A549 (cell line): ENCODE data around the gene MSI2. TPM values are rescaled to one million over a fixed set of nuclear protein-coding genes. Genes with fewer than 3 reads are reported as not detected.

Experiments
- ATAC-seq, 2 experiments: fragments of 200-7000 bp in 1 of 2; fragments of >200 bp in 1 of 2; cut with Nextera tagmentation in 1 of 2; cut with Tn5 transposase in 1 of 2; 3 replicates each; pipeline versions ENCODE4 v1.8.0 to v1.9.1; 2018 to 2020; ENCODE audit warnings: mild to moderate bottlenecking in 1 of 2, moderate library complexity in 1 of 2
- CTCF ChIA-PET: fragments of 300-600 bp; sonication (Branson Sonifier 250); formaldehyde crosslinking; extraction: SDS; loops from one replicate; lab custom pipeline; 2021; ENCODE audit warnings: antibody characterized with exemption, inconsistent platforms; lab: Yijun Ruan, JAX
- POLR2A ChIA-PET: fragments of 350-600 bp; formaldehyde crosslinking; extraction: SDS; loops from one replicate; lab custom pipeline; 2021; ENCODE audit warnings: antibody characterized with exemption, inconsistent platforms; lab: Yijun Ruan, JAX
- DNase-seq, 2 experiments: peaks; one replicate each; pipeline versions ENCODE4 v3.0.0 to v3.0.0-alpha.2; 2011 to 2016; ENCODE audit warnings: low read depth in 1 of 2, low spot score in 1 of 2
- FAIRE-seq: peaks from 2 replicates; lab custom pipeline; 2011; peaks lifted over from hg19 to GRCh38; lab: Jason Lieb, UNC
- H3K27ac ChIP-seq, 2 experiments: fragments of >200 bp; sonication (Bioruptor Twin); formaldehyde crosslinking; 3 replicates each; pipeline ENCODE4 v1.5.1; 2016 to 2017
- H3K4me1 ChIP-seq: fragments of >200 bp; sonication (Bioruptor Twin); formaldehyde crosslinking; 3 replicates; pipeline ENCODE4 v1.6.1; 2016
- H3K4me2 ChIP-seq: fragments of >200 bp; sonication (Bioruptor Twin); formaldehyde crosslinking; 3 replicates; pipeline ENCODE4 v1.6.1; 2016
- H3K4me3 ChIP-seq: fragments of >200 bp; sonication (Bioruptor Twin); formaldehyde crosslinking; 3 replicates; pipeline ENCODE4 v1.5.1; 2016
- H3K9me3 ChIP-seq: fragments of >200 bp; sonication (Bioruptor Twin); formaldehyde crosslinking; 3 replicates; pipeline ENCODE4 v1.6.1; 2016
- CHD2 ChIP-seq: fragments of 150-350 bp; IDR thresholded peaks from 2 replicates; pipeline ENCODE4 v1.6.1; 2014; ENCODE audit warnings: low read length; ENCODE audit not compliant: partially characterized antibody
- CTCF ChIP-seq: fragments of >200 bp; sonication (Bioruptor Twin); formaldehyde crosslinking; IDR thresholded peaks from 3 replicates; pipeline ENCODE4 v1.5.1; 2016
- E2F6 ChIP-seq: IDR thresholded peaks from 2 replicates; pipeline ENCODE4 v1.6.1; 2012; ENCODE audit warnings: low read depth, borderline replicate concordance
- EHMT2 ChIP-seq: fragments of 200-600 bp; sonication (generic); IDR thresholded peaks from 2 replicates; pipeline ENCODE4 v1.6.1; 2016; ENCODE audit warnings: antibody characterized with exemption, low read depth, mild to moderate bottlenecking, moderate library complexity
- ESRRA ChIP-seq: fragments of 150-350 bp; IDR thresholded peaks from 2 replicates; pipeline ENCODE4 v1.6.1; 2014; ENCODE audit warnings: mild to moderate bottlenecking, low read length, borderline replicate concordance
- FOSB ChIP-seq: fragments of 250-450 bp; sonication (Bioruptor Pico); IDR thresholded peaks from 2 replicates; pipeline ENCODE4 v1.5.0; 2020; ENCODE audit warnings: mild to moderate bottlenecking, moderate library complexity
- GATA3 ChIP-seq: IDR thresholded peaks from 2 replicates; pipeline ENCODE4 v1.6.1; 2012; ENCODE audit warnings: borderline replicate concordance
- HEYL ChIP-seq: fragments of 250-450 bp; sonication (Bioruptor Pico); IDR thresholded peaks from 2 replicates; pipeline ENCODE4 v1.8.0; 2021; ENCODE audit warnings: mild to moderate bottlenecking, moderate library complexity
- HOXB13 ChIP-seq: fragments of 250-450 bp; sonication (Bioruptor Pico); IDR thresholded peaks from 2 replicates; pipeline ENCODE4 v1.5.0; 2020; ENCODE audit warnings: low read depth, mild to moderate bottlenecking, moderate library complexity
- JUNB ChIP-seq: fragments of >200 bp; sonication (Bioruptor Twin); formaldehyde crosslinking; IDR thresholded peaks from 2 replicates; pipeline ENCODE4 v1.6.1; 2016
- KDM1A ChIP-seq: fragments of 200-600 bp; sonication (generic); IDR thresholded peaks from 2 replicates; pipeline ENCODE4 v1.6.1; 2016; ENCODE audit warnings: low read depth, mild to moderate bottlenecking
- MAFK ChIP-seq: fragments of 450-650 bp; IDR thresholded peaks from 2 replicates; pipeline ENCODE4 v1.6.1; 2014; ENCODE audit not compliant: partially characterized antibody
- PBX3 ChIP-seq: IDR thresholded peaks from 2 replicates; pipeline ENCODE4 v1.6.1; 2012
- POLR2AphosphoS2 ChIP-seq: conservative IDR thresholded peaks from 2 replicates; pipeline ENCODE4 v1.6.1; 2012; ENCODE audit warnings: low read length, improper control_type of control experiment, inconsistent platforms
- RCOR1 ChIP-seq: fragments of 150-350 bp; IDR thresholded peaks from 2 replicates; pipeline ENCODE4 v1.6.1; 2014; ENCODE audit warnings: antibody characterized with exemption, low read length, low read depth
- TFCP2L1 ChIP-seq: fragments of 250-450 bp; sonication (Bioruptor Pico); IDR thresholded peaks from 2 replicates; pipeline ENCODE4 v1.5.0; 2021; ENCODE audit warnings: mild to moderate bottlenecking
- TP53 ChIP-seq: fragments of 250-450 bp; sonication (Bioruptor Pico); IDR thresholded peaks from 2 replicates; pipeline ENCODE4 v1.5.0; 2021; ENCODE audit warnings: mild to moderate bottlenecking, moderate library complexity
- ZNF302 ChIP-seq: fragments of 250-450 bp; sonication (Bioruptor Pico); IDR thresholded peaks from 2 replicates; pipeline ENCODE4 v1.9.0; 2021; ENCODE audit warnings: inconsistent platforms, mild to moderate bottlenecking, moderate library complexity
- ZSCAN20 ChIP-seq: fragments of 250-450 bp; sonication (Bioruptor Pico); IDR thresholded peaks from 2 replicates; pipeline ENCODE4 v1.8.0; 2022; ENCODE audit warnings: mild to moderate bottlenecking, moderate library complexity
- WGBS: methylation state at CpG from one replicate; pipeline ENCODE4 v1.1.6; 2017; ENCODE audit errors: missing lambda C conversion rate; 5-methylcytosine and 5-hydroxymethylcytosine counted together
- polyA plus RNA-seq, 4 experiments: library from polyadenylated mRNA; depleted of rRNA in 3 of 4; stranded (reverse); fragments of >200 nt; fragmentation: RNase III in 1 of 4; extraction: RNeasy Plus Mini Kit Qiagen cat#74134 plus additional on column Dnase treatment in 1 of 4; gene quantifications; 2 replicates in 3 of 4; 3 replicates in 1 of 4; pipeline ENCODE4 v1.2.3, GENCODE V29; 2011 to 2017
- TF ChIP-seq, protein P1 (sequence below): fragments of 150-350 bp; IDR thresholded peaks from 2 replicates; pipeline ENCODE4 v1.6.1; 2014; ENCODE audit warnings: low read depth, mild to moderate bottlenecking, low read length
- TF ChIP-seq, protein P2 (sequence below): fragments of 250-450 bp; sonication (Bioruptor Pico); IDR thresholded peaks from 2 replicates; pipeline ENCODE4 v1.5.0; 2020; ENCODE audit warnings: low read depth, mild to moderate bottlenecking, moderate library complexity
- TF ChIP-seq, protein P3 (sequence below): fragments of 200-600 bp; sonication (generic); IDR thresholded peaks from 2 replicates; pipeline ENCODE4 v1.6.1; 2016; ENCODE audit warnings: antibody characterized with exemption, mild to moderate bottlenecking, moderate library complexity
- TF ChIP-seq, protein P4 (sequence below): fragments of 250-450 bp; sonication (Bioruptor Pico); IDR thresholded peaks from 2 replicates; pipeline ENCODE4 v1.5.0; 2021; ENCODE audit warnings: mild to moderate bottlenecking, moderate library complexity, borderline replicate concordance

The MSI2 gene
- polyA plus RNA-seq, 2 of the 4 experiments (the other 2 are of a cell fraction) = 43.6 to 44.4 TPM

DNA sequence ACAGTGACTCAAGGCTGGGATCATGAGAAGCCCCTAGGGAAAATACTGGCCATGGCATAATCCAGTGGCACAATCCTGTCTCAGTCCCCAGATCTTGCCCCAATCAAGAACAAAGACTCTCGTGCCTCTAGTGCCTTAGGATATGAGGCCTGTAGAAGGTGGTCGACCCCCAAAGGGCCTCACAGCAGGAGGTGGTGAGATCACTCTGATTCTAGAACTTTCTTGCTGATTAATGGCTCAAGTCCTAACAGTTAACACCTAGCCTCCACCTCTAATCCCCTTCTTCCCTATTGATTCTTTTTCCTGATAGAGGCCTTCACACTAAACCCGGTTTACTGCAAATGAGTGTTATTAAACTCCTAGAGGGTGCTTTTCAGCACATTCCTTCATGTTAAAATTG is 312.0 kb downstream of the MSI2 start:
- 0 out of 3 replicates have a peak, but pooled peaks cover 4% of the 10 kb centered on the region for H3K4me1 ChIP-seq
- 70% methylated on average over 3 of the region's 3 CpGs for WGBS
- no peak overlapping the region for H3K4me3 ChIP-seq
- POLR2A ChIA-PET = no interaction called here
- H3K4me2 ChIP-seq = no peak overlapping the region
- TF ChIP-seq TP53 (CRISPR knock-in tag) = no peak
- no peak for TF ChIP-seq ESRRA
- TF ChIP-seq, protein P1, sequence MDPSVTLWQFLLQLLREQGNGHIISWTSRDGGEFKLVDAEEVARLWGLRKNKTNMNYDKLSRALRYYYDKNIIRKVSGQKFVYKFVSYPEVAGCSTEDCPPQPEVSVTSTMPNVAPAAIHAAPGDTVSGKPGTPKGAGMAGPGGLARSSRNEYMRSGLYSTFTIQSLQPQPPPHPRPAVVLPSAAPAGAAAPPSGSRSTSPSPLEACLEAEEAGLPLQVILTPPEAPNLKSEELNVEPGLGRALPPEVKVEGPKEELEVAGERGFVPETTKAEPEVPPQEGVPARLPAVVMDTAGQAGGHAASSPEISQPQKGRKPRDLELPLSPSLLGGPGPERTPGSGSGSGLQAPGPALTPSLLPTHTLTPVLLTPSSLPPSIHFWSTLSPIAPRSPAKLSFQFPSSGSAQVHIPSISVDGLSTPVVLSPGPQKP = no peak
- no peak for TF ChIP-seq PBX3
- TF ChIP-seq EHMT2 = no peak
- TF ChIP-seq CHD2 = no peak
- no peak for TF ChIP-seq E2F6
- no peak for TF ChIP-seq JUNB
- no peak for TF ChIP-seq TFCP2L1 (CRISPR knock-in tag)
- no peak for TF ChIP-seq CTCF
- TF ChIP-seq ZSCAN20 (CRISPR knock-in tag) = no peak
- TF ChIP-seq, protein P2, sequence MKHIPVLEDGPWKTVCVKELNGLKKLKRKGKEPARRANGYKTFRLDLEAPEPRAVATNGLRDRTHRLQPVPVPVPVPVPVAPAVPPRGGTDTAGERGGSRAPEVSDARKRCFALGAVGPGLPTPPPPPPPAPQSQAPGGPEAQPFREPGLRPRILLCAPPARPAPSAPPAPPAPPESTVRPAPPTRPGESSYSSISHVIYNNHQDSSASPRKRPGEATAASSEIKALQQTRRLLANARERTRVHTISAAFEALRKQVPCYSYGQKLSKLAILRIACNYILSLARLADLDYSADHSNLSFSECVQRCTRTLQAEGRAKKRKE (CRISPR knock-in tag) = no peak
- no peak overlapping the region for H3K27ac ChIP-seq
- DNase-seq (no peak), FAIRE-seq (no peak), ATAC-seq (no peak)
- H3K9me3 ChIP-seq = no peaks in the 10 kb centered on the region
- CTCF ChIA-PET = interaction anchor here (1.0 to 1.7 kb wide), 4 partner anchors 14 to 179 kb away, joined by 3 to 6 read pairs (median 4); no protein-coding TSS in a partner anchor

GRCh38 chr17:57569021-57569420 is 312.7 kb downstream of the MSI2 start:
- POLR2A ChIA-PET = no interaction called here
- H3K4me1 ChIP-seq = 0 out of 3 replicates have a peak, but pooled peaks cover 4% of the 10 kb centered on the region
- ATAC-seq = no peak

More at GRCh38 chr17:57569021-57569420, 312.7 kb downstream of the MSI2 start:
- Histone ChIP-seq H3K4me3 (no peak overlapping the region), H3K9me3 (no peaks in the 10 kb centered on the region), H3K27ac (no peak overlapping the region), H3K4me2 (no peak overlapping the region)
- DNase-seq (no peak), FAIRE-seq (no peak)
- TF ChIP-seq ZNF302 (CRISPR knock-in tag) (no peak), GATA3 (no peak), RCOR1 (no peak), KDM1A (no peak), TFCP2L1 (CRISPR knock-in tag) (no peak), HEYL (CRISPR knock-in tag) (no peak), FOSB (no peak), MAFK (no peak), POLR2AphosphoS2 (no peak), HOXB13 (CRISPR knock-in tag) (no peak)
- TF ChIP-seq, protein P3, sequence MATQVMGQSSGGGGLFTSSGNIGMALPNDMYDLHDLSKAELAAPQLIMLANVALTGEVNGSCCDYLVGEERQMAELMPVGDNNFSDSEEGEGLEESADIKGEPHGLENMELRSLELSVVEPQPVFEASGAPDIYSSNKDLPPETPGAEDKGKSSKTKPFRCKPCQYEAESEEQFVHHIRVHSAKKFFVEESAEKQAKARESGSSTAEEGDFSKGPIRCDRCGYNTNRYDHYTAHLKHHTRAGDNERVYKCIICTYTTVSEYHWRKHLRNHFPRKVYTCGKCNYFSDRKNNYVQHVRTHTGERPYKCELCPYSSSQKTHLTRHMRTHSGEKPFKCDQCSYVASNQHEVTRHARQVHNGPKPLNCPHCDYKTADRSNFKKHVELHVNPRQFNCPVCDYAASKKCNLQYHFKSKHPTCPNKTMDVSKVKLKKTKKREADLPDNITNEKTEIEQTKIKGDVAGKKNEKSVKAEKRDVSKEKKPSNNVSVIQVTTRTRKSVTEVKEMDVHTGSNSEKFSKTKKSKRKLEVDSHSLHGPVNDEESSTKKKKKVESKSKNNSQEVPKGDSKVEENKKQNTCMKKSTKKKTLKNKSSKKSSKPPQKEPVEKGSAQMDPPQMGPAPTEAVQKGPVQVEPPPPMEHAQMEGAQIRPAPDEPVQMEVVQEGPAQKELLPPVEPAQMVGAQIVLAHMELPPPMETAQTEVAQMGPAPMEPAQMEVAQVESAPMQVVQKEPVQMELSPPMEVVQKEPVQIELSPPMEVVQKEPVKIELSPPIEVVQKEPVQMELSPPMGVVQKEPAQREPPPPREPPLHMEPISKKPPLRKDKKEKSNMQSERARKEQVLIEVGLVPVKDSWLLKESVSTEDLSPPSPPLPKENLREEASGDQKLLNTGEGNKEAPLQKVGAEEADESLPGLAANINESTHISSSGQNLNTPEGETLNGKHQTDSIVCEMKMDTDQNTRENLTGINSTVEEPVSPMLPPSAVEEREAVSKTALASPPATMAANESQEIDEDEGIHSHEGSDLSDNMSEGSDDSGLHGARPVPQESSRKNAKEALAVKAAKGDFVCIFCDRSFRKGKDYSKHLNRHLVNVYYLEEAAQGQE = no peak
- TF ChIP-seq, protein P2 (CRISPR knock-in tag) = no peak
- TF ChIP-seq, protein P4, sequence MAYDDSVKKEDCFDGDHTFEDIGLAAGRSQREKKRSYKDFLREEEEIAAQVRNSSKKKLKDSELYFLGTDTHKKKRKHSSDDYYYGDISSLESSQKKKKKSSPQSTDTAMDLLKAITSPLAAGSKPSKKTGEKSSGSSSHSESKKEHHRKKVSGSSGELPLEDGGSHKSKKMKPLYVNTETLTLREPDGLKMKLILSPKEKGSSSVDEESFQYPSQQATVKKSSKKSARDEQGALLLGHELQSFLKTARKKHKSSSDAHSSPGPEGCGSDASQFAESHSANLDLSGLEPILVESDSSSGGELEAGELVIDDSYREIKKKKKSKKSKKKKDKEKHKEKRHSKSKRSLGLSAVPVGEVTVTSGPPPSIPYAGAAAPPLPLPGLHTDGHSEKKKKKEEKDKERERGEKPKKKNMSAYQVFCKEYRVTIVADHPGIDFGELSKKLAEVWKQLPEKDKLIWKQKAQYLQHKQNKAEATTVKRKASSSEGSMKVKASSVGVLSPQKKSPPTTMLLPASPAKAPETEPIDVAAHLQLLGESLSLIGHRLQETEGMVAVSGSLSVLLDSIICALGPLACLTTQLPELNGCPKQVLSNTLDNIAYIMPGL (CRISPR knock-in tag) = no peak
- CTCF ChIA-PET = interaction anchor here (0.6 to 1.7 kb wide), 6 partner anchors 15 to 326 kb away, joined by 3 to 7 read pairs (median 4); no protein-coding TSS in a partner anchor
- 90% methylated on average over 4 of the region's 4 CpGs for WGBS
